Lung (tissue), 12 donors: ENCODE results near the gene FAM124A. TPM values are rescaled to one million over a fixed set of nuclear protein-coding genes. Genes with fewer than 3 reads are reported as not detected.

Source experiments
- ATAC-seq: fragments of 200-7000 bp; cut with Tn5 transposase; one replicate; pipeline ENCODE4 v1.9.1; 2020; ENCODE audit warnings: moderate number of reproducible peaks; ENCODE audit not compliant: insufficient read depth, low FRiP score
- DNase-seq, 3 donors: peaks; one replicate each; pipeline ENCODE4 v3.0.0-alpha.2; 2013 to 2017
- H3K27ac ChIP-seq, 2 donors: one replicate each; pipeline ENCODE4 v1.5.1; 2013; ENCODE audit warnings: mild to moderate bottlenecking in 2 of 2, moderate library complexity in 2 of 2, control low read depth in 1 of 2, inconsistent platforms in 1 of 2, low read depth in 1 of 2, low read length in 1 of 2
- H3K27me3 ChIP-seq, 3 donors: one replicate each; pipeline ENCODE4 v1.5.1; 2013; ENCODE audit warnings: low read length in 2 of 3; ENCODE audit not compliant: control insufficient read depth in 3 of 3, insufficient read depth in 3 of 3
- H3K36me3 ChIP-seq, 4 donors: one replicate each; pipeline ENCODE4 v1.5.1; 2013; ENCODE audit warnings: low read length in 4 of 4, mild to moderate bottlenecking in 1 of 4, moderate library complexity in 1 of 4; ENCODE audit not compliant: control insufficient read depth in 4 of 4, insufficient read depth in 4 of 4
- H3K4me1 ChIP-seq, 5 donors: one replicate each; pipeline ENCODE4 v1.5.1; 2013; ENCODE audit warnings: low read length in 5 of 5, mild to moderate bottlenecking in 2 of 5, moderate library complexity in 1 of 5; ENCODE audit not compliant: control insufficient read depth in 5 of 5, insufficient read depth in 5 of 5
- H3K4me3 ChIP-seq: one replicate; pipeline ENCODE4 v1.5.1; 2013; ENCODE audit warnings: mild to moderate bottlenecking, control low read depth, moderate library complexity
- H3K9ac ChIP-seq, 2 donors: one replicate each; pipeline ENCODE4 v1.5.1; 2013; ENCODE audit warnings: low read length in 2 of 2, control low read depth in 1 of 2; ENCODE audit not compliant: insufficient read depth in 1 of 2
- H3K9me3 ChIP-seq, 4 donors: one replicate each; pipeline ENCODE4 v1.5.1; 2013; ENCODE audit warnings: low read length in 3 of 4, mild to moderate bottlenecking in 1 of 4, moderate library complexity in 1 of 4; ENCODE audit not compliant: control insufficient read depth in 4 of 4, insufficient read depth in 3 of 4
- CTCF ChIP-seq: IDR thresholded peaks from 2 replicates; pipeline ENCODE4 v1.5.1; 2012; ENCODE audit warnings: mild to moderate bottlenecking; ENCODE audit errors: control extremely low read depth, extremely low read depth
- WGBS, 2 donors: extraction: QIAGEN DNeasy Blood & Tissue Kit; methylation state at CpG; one replicate each; pipeline ENCODE4 v1.1.7; 2013; 5-methylcytosine and 5-hydroxymethylcytosine counted together
- polyA plus RNA-seq, 2 donors: library from polyadenylated mRNA; stranded (reverse); fragments of 200-250 nt; gene quantifications; one replicate each; pipeline ENCODE4 v1.2.1, GENCODE V29; 2013
- total RNA-seq, 2 donors: library from RNA; depleted of rRNA in 1 of 2; stranded (reverse); fragments of >200 nt in 1 of 2; gene quantifications; one replicate each; pipeline ENCODE4 v1.2.1, GENCODE V29; 2014 to 2021
- donor health status: control.
- donor health status: control.
- donor health status: Bipolar disorder and iron deficiency.
- donor health status: healthy.
- donor health status: DM: yes; HTN: yes; CAD: no.

FAM124A gene
- total and polyA plus RNA-seq, 4 donors: 0.87 to 2.9 (median 1.7) TPM

DNA sequence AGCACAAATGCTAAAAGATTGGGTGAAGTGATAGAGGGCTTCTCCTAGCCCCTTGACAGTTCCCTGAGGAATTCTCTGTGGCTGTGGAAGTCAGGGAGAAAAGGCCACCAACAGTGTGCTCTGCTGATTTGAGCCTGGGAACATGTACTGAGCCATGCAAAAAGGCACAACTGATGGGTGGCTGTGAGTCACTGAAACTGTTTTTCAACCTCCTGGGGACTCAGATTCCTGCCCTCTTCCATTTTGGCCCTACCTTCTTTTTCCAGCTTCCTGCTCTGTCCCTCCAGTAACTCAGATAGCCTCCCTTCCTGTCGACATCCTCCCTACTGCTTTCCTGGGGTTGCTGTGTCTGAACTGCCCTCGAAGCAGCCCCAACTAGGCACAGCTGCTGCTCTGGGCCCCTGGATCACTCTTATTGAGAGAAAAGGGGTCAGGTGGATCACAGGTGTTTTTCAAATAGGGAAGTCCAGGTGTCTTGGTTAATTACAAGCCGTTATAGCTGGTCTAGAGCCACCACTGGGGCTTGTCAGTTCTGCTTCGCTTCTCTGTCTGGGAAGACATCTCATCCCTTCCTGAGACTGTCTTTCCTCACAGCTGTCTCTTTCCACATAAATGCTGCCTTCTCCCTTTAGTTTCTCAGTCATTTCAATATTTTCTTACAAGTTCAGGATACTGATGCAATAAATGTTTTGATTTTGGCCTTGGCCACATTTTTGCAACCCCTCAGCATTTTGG lies 13.7 kb downstream of the FAM124A start:
- no peak overlapping the region for H3K4me3 ChIP-seq
- H3K9ac ChIP-seq: no peak overlapping the region
- H3K27ac ChIP-seq: peak overlapping the region; percentile 59 to 79
- TF ChIP-seq CTCF: no peak
- H3K9me3 ChIP-seq: peaks cover 0 to 3% (median 0%) of the 10 kb centered on the region in 4 donors
- H3K36me3 ChIP-seq: no peaks in the 10 kb centered on the region
- peaks cover 4 to 45% (median 14%) of the 10 kb centered on the region in 5 donors for H3K4me1 ChIP-seq
- WGBS, 2 donors: 61 to 62% methylated on average over 4 of the region's 4 CpGs
- H3K27me3 ChIP-seq: no peaks in the 10 kb centered on the region
- peak in 1 of 3 donors; percentile 47 for DNase-seq
- ATAC-seq: no peak

GRCh38 chr13:51236491-51236792 lies 14.2 kb downstream of the FAM124A start:
- H3K27me3 ChIP-seq: no peaks in the 10 kb centered on the region
- TF ChIP-seq CTCF: no peak
- H3K9ac ChIP-seq: no peak overlapping the region
- peaks cover 0 to 3% (median 0%) of the 10 kb centered on the region in 4 donors for H3K9me3 ChIP-seq
- no peak overlapping the region for H3K4me3 ChIP-seq
- no peak for DNase-seq
- no peak for ATAC-seq
- WGBS, 2 donors: 88 to 91% methylated on average over 1 of the region's 1 CpG
- H3K27ac ChIP-seq: no peak overlapping the region
- H3K36me3 ChIP-seq: no peaks in the 10 kb centered on the region
- H3K4me1 ChIP-seq: peaks cover 4 to 49% (median 14%) of the 10 kb centered on the region in 5 donors

DNA sequence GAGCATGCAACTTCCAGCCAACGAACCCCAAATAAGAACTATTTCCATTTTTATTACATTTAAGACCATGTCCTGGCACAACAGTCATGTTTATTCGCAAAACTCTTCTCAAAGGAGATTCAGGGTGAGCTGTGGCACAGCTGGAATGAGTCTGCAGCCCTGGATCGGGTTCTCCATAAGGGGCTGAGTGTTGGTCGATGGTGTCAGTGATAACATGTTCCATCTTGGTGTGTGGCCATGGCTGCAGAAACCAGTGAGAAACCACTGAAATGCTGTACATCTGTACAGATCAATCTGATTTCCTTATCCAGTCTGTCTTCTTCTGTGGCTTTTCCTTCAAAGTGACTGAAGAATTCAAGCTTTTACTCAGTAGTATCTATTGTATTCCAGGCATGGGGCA lies 15.2 kb downstream of the FAM124A start:
- H3K4me3 ChIP-seq: no peak overlapping the region
- WGBS, 2 donors: 83 to 86% methylated on average over 4 of the region's 4 CpGs
- no peaks in the 10 kb centered on the region for H3K36me3 ChIP-seq
- H3K4me1 ChIP-seq: peaks cover 4 to 56% (median 14%) of the 10 kb centered on the region in 5 donors
- H3K27ac ChIP-seq: peak overlapping the region in 1 of 2 donors; percentile 43
- peak; percentile 67 to 86 (median 84) for DNase-seq
- no peak for TF ChIP-seq CTCF
- peaks cover 0 to 3% (median 0%) of the 10 kb centered on the region in 4 donors for H3K9me3 ChIP-seq
- no peaks in the 10 kb centered on the region for H3K27me3 ChIP-seq
- no peak overlapping the region for H3K9ac ChIP-seq
- ATAC-seq: no peak
